ENCODE data around the gene PDCD1. TPM values are rescaled to one million over a fixed set of nuclear protein-coding genes. Genes with fewer than 3 reads are reported as not detected.
A peak's percentile ranks its signal among the peaks of the same experiment; 100 is the strongest.

The PDCD1 gene
- total RNA-seq, 1 experiment from 2014 or later: 1.0 TPM

DNA sequence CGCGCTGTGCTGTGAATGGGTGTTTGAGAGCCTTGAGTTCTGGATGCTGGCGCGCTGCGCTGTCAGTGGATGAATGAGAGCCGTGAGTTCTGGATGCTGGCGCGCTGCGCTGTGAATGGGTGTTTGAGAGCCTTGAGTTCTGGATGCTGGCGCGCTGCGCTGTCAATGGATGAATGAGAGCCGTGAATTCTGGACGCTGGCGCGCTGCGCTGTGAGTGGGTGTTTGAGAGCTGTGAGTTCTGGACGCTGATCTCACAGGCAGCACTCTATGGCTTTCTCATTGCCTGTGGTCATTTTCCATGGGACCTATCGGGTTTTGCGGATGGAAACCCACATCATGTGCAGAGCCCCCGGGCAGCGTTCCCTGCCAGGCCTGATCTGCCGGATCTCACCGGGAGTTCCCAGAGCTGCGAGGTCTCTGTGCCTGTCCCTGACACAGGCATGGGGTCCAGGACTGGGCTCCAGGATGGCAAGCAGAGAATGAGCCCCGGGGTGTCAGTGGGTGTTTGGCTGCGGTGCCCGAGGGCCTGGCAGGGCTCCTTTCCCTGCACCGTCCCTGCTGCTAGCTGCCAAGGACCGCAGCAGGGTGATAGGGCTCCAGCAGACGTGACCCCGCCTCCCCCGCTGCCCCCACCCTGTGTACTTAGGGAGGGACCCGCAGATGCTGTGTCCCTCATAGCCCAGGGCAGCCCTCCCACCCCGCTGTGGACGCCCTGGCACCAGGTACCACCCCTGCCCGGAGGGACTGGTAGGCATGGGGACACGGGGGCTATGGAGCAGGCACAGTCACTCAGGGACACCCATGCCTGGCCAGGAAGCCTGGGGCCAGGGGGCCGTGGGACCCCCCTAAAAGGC, 9.7 kb downstream of the PDCD1 start:
- peak; percentile 61 for DNase-seq
- no peak overlapping the region for H3K4me3 ChIP-seq (ENCODE audit: insufficient read depth, low read depth, low read length)

GRCh38 chr2:241846406-241846805, 12.3 kb downstream of the PDCD1 start:
- no peak for DNase-seq
- Histone ChIP-seq H3K27me3 (ENCODE audit: control insufficient read depth, insufficient read depth, low read length) (peaks cover 13% of the 10 kb centered on the region), H3K4me3 (ENCODE audit: insufficient read depth, low read depth, low read length) (no peak overlapping the region), H3K36me3 (replicated peaks; ENCODE audit: control insufficient read depth, insufficient read depth, low read length) (no peaks in the 10 kb centered on the region)

More for the DNA sequence above, 9.7 kb downstream of the PDCD1 start:
- H3K27me3 ChIP-seq (ENCODE audit: control insufficient read depth, insufficient read depth, low read length): peaks cover 7% of the 10 kb centered on the region
- H3K36me3 ChIP-seq (replicated peaks; ENCODE audit: control insufficient read depth, insufficient read depth, low read length): no peaks in the 10 kb centered on the region

- Histone ChIP-seq H3K27me3 (ENCODE audit: control insufficient read depth, insufficient read depth, low read length) (peaks cover 13% of the 10 kb centered on the region), H3K36me3 (replicated peaks; ENCODE audit: control insufficient read depth, insufficient read depth, low read length) (no peaks in the 10 kb centered on the region), H3K4me3 (ENCODE audit: insufficient read depth, low read depth, low read length) (no peak overlapping the region)
- DNase-seq: peak; percentile 61
These were observed 13.7 kb downstream of the PDCD1 start for GRCh38 chr2:241844831-241845578.

GRCh38 chr2:241844066-241844728, 14.5 kb downstream of the PDCD1 start:
- peak overlapping the region; percentile 29 for H3K4me3 ChIP-seq (ENCODE audit: insufficient read depth, low read depth, low read length)
- peaks cover 13% of the 10 kb centered on the region for H3K27me3 ChIP-seq (ENCODE audit: control insufficient read depth, insufficient read depth, low read length)
- peak; percentile 92 for DNase-seq
- no peaks in the 10 kb centered on the region for H3K36me3 ChIP-seq (replicated peaks; ENCODE audit: control insufficient read depth, insufficient read depth, low read length)

DNA sequence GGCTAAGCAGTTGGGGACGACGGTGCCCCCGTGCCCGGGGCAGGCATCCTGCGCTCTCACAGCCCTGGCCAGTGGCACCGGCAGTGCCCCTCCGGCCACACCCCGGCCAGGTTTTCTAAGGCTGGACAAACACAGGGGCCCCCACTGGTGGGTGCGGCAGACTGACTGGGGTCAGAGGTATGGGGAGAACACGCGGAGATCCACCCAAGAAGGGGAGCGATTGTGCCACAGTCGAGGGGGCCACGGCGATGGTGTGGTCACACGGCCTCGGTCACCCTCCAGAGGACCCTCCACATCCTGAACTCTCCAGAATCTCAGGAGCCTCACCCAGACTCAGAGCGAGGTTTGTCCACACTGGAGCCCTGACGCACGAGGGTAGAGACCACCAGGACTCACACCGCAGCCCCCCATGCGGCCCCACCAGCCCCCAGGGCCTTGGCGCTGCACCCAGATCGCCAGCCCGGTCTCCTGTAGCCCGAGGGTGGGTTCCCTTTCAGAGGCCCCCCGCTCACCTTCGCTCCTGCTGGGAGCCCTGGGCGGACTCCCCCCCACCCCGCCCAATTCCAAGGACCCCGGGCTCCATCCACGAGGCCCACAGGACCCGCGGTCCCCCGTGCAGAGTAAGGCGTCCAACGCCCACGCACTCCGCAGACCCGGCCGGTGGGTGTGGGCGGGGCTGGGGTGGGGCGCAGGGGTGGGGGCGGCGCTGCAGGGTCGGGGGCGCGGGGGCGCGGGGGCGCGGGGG, 15.2 kb downstream of the PDCD1 start:
- DNase-seq: peak; percentile 76
- Histone ChIP-seq H3K4me3 (ENCODE audit: insufficient read depth, low read depth, low read length) (peak overlapping the region; percentile 3; the same call in 1 of the 2 replicates), H3K27me3 (ENCODE audit: control insufficient read depth, insufficient read depth, low read length) (peaks cover 13% of the 10 kb centered on the region), H3K36me3 (replicated peaks; ENCODE audit: control insufficient read depth, insufficient read depth, low read length) (no peaks in the 10 kb centered on the region)

GRCh38 chr2:241842620-241843211, 16.0 kb downstream of the PDCD1 start:
- H3K36me3 ChIP-seq (replicated peaks; ENCODE audit: control insufficient read depth, insufficient read depth, low read length): no peaks in the 10 kb centered on the region
- H3K27me3 ChIP-seq (ENCODE audit: control insufficient read depth, insufficient read depth, low read length): peaks cover 13% of the 10 kb centered on the region
- DNase-seq: peak; percentile 76
- no peak overlapping the region for H3K4me3 ChIP-seq (ENCODE audit: insufficient read depth, low read depth, low read length)

DNA sequence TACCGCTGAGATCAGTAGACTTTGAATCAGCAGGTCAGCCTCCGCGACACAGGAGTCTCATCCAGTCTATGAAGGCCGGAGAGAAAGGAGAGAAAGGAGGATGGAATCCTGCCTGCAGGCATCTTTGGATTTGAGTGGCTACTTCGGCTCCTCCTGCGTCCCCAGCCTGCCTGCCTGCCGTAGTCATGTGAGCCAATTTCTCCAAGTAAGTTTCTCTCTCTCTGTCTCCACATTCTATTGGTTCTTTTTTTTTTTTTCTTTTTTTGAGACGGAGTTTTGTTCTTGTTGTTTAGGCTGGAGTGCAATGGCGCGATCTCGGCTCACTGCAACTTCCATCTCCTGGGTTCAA, 16.7 kb downstream of the PDCD1 start:
- H3K4me3 ChIP-seq (ENCODE audit: insufficient read depth, low read depth, low read length): no peak overlapping the region
- peak; percentile 53 for DNase-seq
- no peaks in the 10 kb centered on the region for H3K36me3 ChIP-seq (replicated peaks; ENCODE audit: control insufficient read depth, insufficient read depth, low read length)
- H3K27me3 ChIP-seq (ENCODE audit: control insufficient read depth, insufficient read depth, low read length): peaks cover 13% of the 10 kb centered on the region

- no peaks in the 10 kb centered on the region for H3K36me3 ChIP-seq (replicated peaks; ENCODE audit: control insufficient read depth, insufficient read depth, low read length)
- DNase-seq: peak; percentile 59
- peaks cover 13% of the 10 kb centered on the region for H3K27me3 ChIP-seq (ENCODE audit: control insufficient read depth, insufficient read depth, low read length)
- no peak overlapping the region for H3K4me3 ChIP-seq (ENCODE audit: insufficient read depth, low read depth, low read length)
These were observed 17.3 kb downstream of the PDCD1 start for GRCh38 chr2:241841181-241842066.

DNA sequence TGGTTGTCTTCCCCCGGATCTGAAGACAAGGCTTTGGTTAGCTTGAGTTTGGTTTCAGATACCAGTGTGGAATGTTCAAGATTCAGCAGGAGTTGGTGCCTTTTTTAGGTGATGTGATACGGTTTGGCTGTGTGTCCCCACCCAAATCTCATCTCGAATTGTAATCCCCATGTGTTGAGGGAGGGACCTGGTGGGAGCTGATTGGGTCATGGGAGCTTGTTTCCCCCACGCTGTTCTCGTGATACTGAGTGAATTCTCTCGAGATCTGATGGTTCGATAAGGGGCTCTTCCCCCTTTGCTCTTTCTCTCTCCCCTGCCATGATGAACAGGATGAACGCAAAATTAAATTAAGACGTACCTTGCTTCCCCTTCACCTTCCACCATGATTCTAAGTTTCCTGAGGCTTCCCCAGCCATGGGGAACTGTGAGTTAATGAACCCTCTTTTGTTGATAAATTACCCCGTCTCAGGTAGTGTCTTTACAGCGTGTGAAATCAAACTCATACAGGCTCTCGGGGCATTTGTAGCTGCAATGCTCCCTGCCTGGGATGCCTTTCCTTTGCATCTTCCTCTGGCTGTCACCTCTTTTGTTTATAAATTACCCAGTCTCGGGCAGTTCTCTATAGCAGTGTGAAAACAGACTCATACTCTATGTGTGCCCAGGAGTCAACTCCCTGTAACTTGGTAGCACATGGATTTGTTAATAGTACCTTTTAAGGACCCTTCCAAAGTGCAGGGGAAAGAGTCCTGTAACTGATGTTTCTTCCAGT, 21.3 kb downstream of the PDCD1 start:
- DNase-seq: no peak
- Histone ChIP-seq H3K27me3 (ENCODE audit: control insufficient read depth, insufficient read depth, low read length) (no peaks in the 10 kb centered on the region), H3K4me3 (ENCODE audit: insufficient read depth, low read depth, low read length) (no peak overlapping the region), H3K36me3 (replicated peaks; ENCODE audit: control insufficient read depth, insufficient read depth, low read length) (no peaks in the 10 kb centered on the region)

DNA sequence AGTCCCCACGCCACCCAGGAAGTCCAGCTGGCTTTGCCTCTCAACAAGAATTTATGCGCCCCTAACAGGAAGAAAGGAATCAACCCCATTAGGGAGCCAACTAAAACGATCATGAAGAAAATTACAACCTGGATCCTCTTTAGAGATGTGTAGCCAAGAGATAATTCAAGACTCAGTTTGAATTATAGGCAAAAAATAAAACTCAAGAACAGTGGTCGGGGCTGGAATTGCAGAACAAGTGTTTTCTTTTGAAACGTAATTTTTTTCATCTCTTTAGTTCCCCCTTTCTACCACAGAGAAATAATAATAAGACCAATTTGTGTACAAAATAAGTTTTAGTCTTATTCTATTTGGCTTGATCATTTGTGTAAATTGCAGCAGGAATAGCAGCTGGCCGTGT, 22.4 kb downstream of the PDCD1 start:
- no peak overlapping the region for H3K4me3 ChIP-seq (ENCODE audit: insufficient read depth, low read depth, low read length)
- DNase-seq: no peak
- no peaks in the 10 kb centered on the region for H3K27me3 ChIP-seq (ENCODE audit: control insufficient read depth, insufficient read depth, low read length)
- H3K36me3 ChIP-seq (replicated peaks; ENCODE audit: control insufficient read depth, insufficient read depth, low read length): no peaks in the 10 kb centered on the region

GRCh38 chr2:241835611-241836010, 23.1 kb downstream of the PDCD1 start:
- no peak for DNase-seq
- no peaks in the 10 kb centered on the region for H3K36me3 ChIP-seq (replicated peaks; ENCODE audit: control insufficient read depth, insufficient read depth, low read length)
- no peaks in the 10 kb centered on the region for H3K27me3 ChIP-seq (ENCODE audit: control insufficient read depth, insufficient read depth, low read length)
- H3K4me3 ChIP-seq (ENCODE audit: insufficient read depth, low read depth, low read length): no peak overlapping the region

GRCh38 chr2:241834527-241835210, 24.0 kb downstream of the PDCD1 start:
- no peak for DNase-seq
- H3K36me3 ChIP-seq (replicated peaks; ENCODE audit: control insufficient read depth, insufficient read depth, low read length): no peaks in the 10 kb centered on the region
- H3K27me3 ChIP-seq (ENCODE audit: control insufficient read depth, insufficient read depth, low read length): no peaks in the 10 kb centered on the region
- H3K4me3 ChIP-seq (ENCODE audit: insufficient read depth, low read depth, low read length): no peak overlapping the region

All from H7 (cell line).